H1 (cell line): ENCODE data around the gene LGALS4. TPM values are rescaled to one million over a fixed set of nuclear protein-coding genes. Genes with fewer than 3 reads are reported as not detected.
"Not testable (repeated sequence)": the region's sequence is repeated elsewhere in the genome, so short reads cannot be mapped to it uniquely, and the experiment has no call there.

Experiments
- CTCF ChIA-PET: fragments of 300-600 bp; sonication (Branson Sonifier 250); formaldehyde crosslinking; loops from one replicate; lab custom pipeline; 2021; ENCODE audit not compliant: partially characterized antibody; lab: Charles Lee
- POLR2A ChIA-PET: fragments of 300-600 bp; sonication (Branson Sonifier 250); formaldehyde crosslinking; loops from one replicate; lab custom pipeline; 2021; ENCODE audit warnings: inconsistent platforms; ENCODE audit not compliant: partially characterized antibody; lab: Charles Lee
- DNase-seq, 2 experiments: peaks; one replicate each; pipeline versions ENCODE4 v3.0.0 to v3.0.0-alpha.2; 2010 to 2022; ENCODE audit warnings: low spot score in 2 of 2, low read depth in 1 of 2, mixed read lengths in 1 of 2
- FAIRE-seq: peaks from 2 replicates; lab custom pipeline; 2011; peaks lifted over from hg19 to GRCh38; lab: Jason Lieb, UNC
- H2AFZ ChIP-seq: 2 replicates; pipeline ENCODE4 v1.8.1; 2012; ENCODE audit warnings: low read length, inconsistent platforms
- H2AK5ac ChIP-seq: 2 replicates; pipeline ENCODE4 v1.6.1; 2013; ENCODE audit warnings: low read depth, low read length
- H2BK120ac ChIP-seq: replicated peaks from 2 replicates; pipeline ENCODE3; 2013; ENCODE audit warnings: low read depth, low read length, inconsistent platforms
- H2BK12ac ChIP-seq: 2 replicates; pipeline ENCODE4 v1.6.1; 2013; ENCODE audit warnings: low read depth, low read length
- H2BK15ac ChIP-seq: 2 replicates; pipeline ENCODE4 v1.6.1; 2013; ENCODE audit warnings: low read length
- H2BK20ac ChIP-seq: 2 replicates; pipeline ENCODE4 v1.6.1; 2013; ENCODE audit warnings: low read length
- H2BK5ac ChIP-seq: 2 replicates; pipeline ENCODE4 v1.6.1; 2013; ENCODE audit warnings: low read depth, low read length
- H3K14ac ChIP-seq: 2 replicates; pipeline ENCODE4 v1.6.1; 2013; ENCODE audit warnings: inconsistent platforms; ENCODE audit not compliant: insufficient read length
- H3K18ac ChIP-seq: 2 replicates; pipeline ENCODE4 v1.6.1; 2013; ENCODE audit warnings: low read length; ENCODE audit errors: extremely low read depth
- H3K23ac ChIP-seq: 2 replicates; pipeline ENCODE4 v1.6.1; 2013; ENCODE audit warnings: inconsistent platforms; ENCODE audit not compliant: insufficient read length
- H3K23me2 ChIP-seq: 2 replicates; pipeline ENCODE4 v1.6.1; 2013; ENCODE audit warnings: low read depth, low read length
- H3K27ac ChIP-seq: 2 replicates; pipeline ENCODE4 v1.6.1; 2011; ENCODE audit warnings: low read depth, low read length, inconsistent platforms
- H3K27me3 ChIP-seq, 4 experiments: replicated peaks in 1 of 4; 1 replicate in 1 of 4; 2 replicates in 3 of 4; pipeline versions ENCODE4 v1.6.1 to v1.8.1; 2011 to 2013; ENCODE audit warnings: low read length in 3 of 4, mild to moderate bottlenecking in 3 of 4, inconsistent platforms in 2 of 4, mixed read lengths in 2 of 4, moderate library complexity in 1 of 4; ENCODE audit not compliant: control insufficient read depth in 3 of 4, insufficient read depth in 3 of 4; ENCODE audit errors: extremely low read depth in 1 of 4
- H3K36me3 ChIP-seq, 4 experiments: 2 replicates each; pipeline versions ENCODE4 v1.6.1 to v1.8.1; 2011 to 2013; ENCODE audit warnings: mild to moderate bottlenecking in 4 of 4, low read length in 3 of 4, moderate library complexity in 2 of 4, control low read depth in 1 of 4, inconsistent platforms in 1 of 4; ENCODE audit not compliant: insufficient read depth in 4 of 4, control insufficient read depth in 2 of 4
- H3K4ac ChIP-seq: replicated peaks from 2 replicates; pipeline ENCODE3; 2013; ENCODE audit warnings: low read length, low read depth, mixed read lengths, inconsistent platforms; ENCODE audit not compliant: insufficient read length
- H3K4me1 ChIP-seq, 4 experiments: replicated peaks in 1 of 4; 1 replicate in 1 of 4; 2 replicates in 3 of 4; pipeline versions ENCODE4 v1.6.1 to v1.8.1; 2011 to 2013; ENCODE audit warnings: low read length in 3 of 4, inconsistent platforms in 2 of 4, mixed read lengths in 1 of 4; ENCODE audit not compliant: insufficient read depth in 4 of 4, control insufficient read depth in 3 of 4
- H3K4me2 ChIP-seq, 2 experiments: 2 replicates each; pipeline versions ENCODE4 v1.6.1 to v1.8.1; 2011 to 2013; ENCODE audit warnings: low read depth in 2 of 2, low read length in 2 of 2, control low read depth in 1 of 2, inconsistent platforms in 1 of 2, mild to moderate bottlenecking in 1 of 2; ENCODE audit not compliant: insufficient read depth in 1 of 2
- H3K4me3 ChIP-seq, 4 experiments: fragments of 200-600, 300-600 bp in 1 of 4; sonication (generic), shearing (Covaris generic), sonication (Bioruptor Twin) in 1 of 4; 2 replicates each; pipeline versions ENCODE4 v1.5.1 to v1.8.1; 2011 to 2016; ENCODE audit warnings: low read length in 4 of 4, low read depth in 3 of 4, control low read depth in 2 of 4, inconsistent platforms in 2 of 4, mild to moderate bottlenecking in 2 of 4, mixed read lengths in 1 of 4, moderate library complexity in 1 of 4; ENCODE audit not compliant: insufficient read depth in 2 of 4; ENCODE audit errors: extremely low read depth in 1 of 4
- H3K56ac ChIP-seq: replicated peaks from 2 replicates; pipeline ENCODE3; 2013; ENCODE audit warnings: low read depth, mild to moderate bottlenecking, mixed read lengths, low read length, inconsistent platforms; ENCODE audit not compliant: insufficient read length
- H3K79me1 ChIP-seq: 2 replicates; pipeline ENCODE4 v1.6.1; 2013; ENCODE audit warnings: low read depth, low read length, control low read depth
- H3K79me2 ChIP-seq, 2 experiments: 2 replicates each; pipeline versions ENCODE4 v1.6.1 to v1.8.1; 2012 to 2013; ENCODE audit warnings: low read length in 2 of 2, mild to moderate bottlenecking in 2 of 2, inconsistent platforms in 1 of 2; ENCODE audit not compliant: insufficient read depth in 2 of 2, control insufficient read depth in 1 of 2
- H3K9ac ChIP-seq, 4 experiments: replicated peaks in 1 of 4; 1 replicate in 1 of 4; 2 replicates in 3 of 4; pipeline versions ENCODE4 v1.6.1 to v1.8.1; 2011 to 2013; ENCODE audit warnings: low read depth in 3 of 4, low read length in 3 of 4, control low read depth in 2 of 4, mild to moderate bottlenecking in 2 of 4, moderate library complexity in 2 of 4, inconsistent platforms in 1 of 4; ENCODE audit errors: extremely low read depth in 1 of 4
- H3K9me3 ChIP-seq, 2 experiments: 2 replicates each; pipeline versions ENCODE4 v1.6.1 to v1.8.1; 2012 to 2013; ENCODE audit warnings: mild to moderate bottlenecking in 2 of 2, moderate library complexity in 2 of 2, control low read depth in 1 of 2, inconsistent platforms in 1 of 2, low read depth in 1 of 2, low read length in 1 of 2, mixed read lengths in 1 of 2; ENCODE audit not compliant: insufficient read depth in 2 of 2
- H4K20me1 ChIP-seq, 2 experiments: replicated peaks in 1 of 2; 2 replicates each; pipeline versions ENCODE3 to v1.8.1; 2011 to 2013; ENCODE audit warnings: inconsistent platforms in 2 of 2, low read length in 2 of 2, mild to moderate bottlenecking in 1 of 2; ENCODE audit not compliant: insufficient read depth in 2 of 2, control insufficient read depth in 1 of 2
- H4K5ac ChIP-seq: 2 replicates; pipeline ENCODE4 v1.6.1; 2013; ENCODE audit warnings: low read length, low read depth, mixed read lengths, inconsistent platforms; ENCODE audit not compliant: insufficient read length
- H4K8ac ChIP-seq: 2 replicates; pipeline ENCODE4 v1.8.0; 2013; ENCODE audit warnings: mild to moderate bottlenecking, moderate library complexity, low read length, inconsistent platforms; ENCODE audit not compliant: insufficient read depth; ENCODE audit errors: extremely low read depth
- H4K91ac ChIP-seq: replicated peaks from 2 replicates; pipeline ENCODE3; 2013; ENCODE audit warnings: low read length, mixed read lengths, inconsistent platforms; ENCODE audit not compliant: insufficient read length
- WGBS, 2 experiments: shearing (Covaris generic) in 1 of 2; methylation state at CpG; one replicate each; pipeline versions ENCODE4 v1.1.6 to v1.1.7; 2013 to 2015; ENCODE audit warnings: low lambda C conversion rate in 2 of 2, mixed read lengths in 2 of 2, inconsistent platforms in 1 of 2, low coverage in 1 of 2, missing lambda C conversion rate in 1 of 2; ENCODE audit not compliant: insufficient replicate concordance in 2 of 2, insufficient coverage in 1 of 2, insufficient read length in 1 of 2; ENCODE audit errors: extremely low coverage in 1 of 2, missing lambda C conversion rate in 1 of 2; 5-methylcytosine and 5-hydroxymethylcytosine counted together
- polyA plus RNA-seq, 7 experiments: library from polyadenylated mRNA; depleted of rRNA in 3 of 7; stranded (reverse) in 5 of 7; unstranded in 2 of 7; fragments of >200 nt in 5 of 7; fragments of 200-250 nt in 2 of 7; gene quantifications; 1 replicate in 5 of 7; 2 replicates in 1 of 7; 4 replicates in 1 of 7; pipeline versions ENCODE4 v1.2.1 to v1.2.3, GENCODE V29; 2011 to 2013; ENCODE audit warnings: missing spikeins in 2 of 7, mixed read lengths in 2 of 7
- total RNA-seq: library from RNA; stranded (reverse); fragmentation: NEBNext Ultra II Directional; extraction: Animal tissue kit (Norgen Biotek cat#: 25700); gene quantifications from 2 replicates; pipeline ENCODE4 v1.2.1, GENCODE V29; 2021

The LGALS4 gene
- total and polyA plus RNA-seq, 2 of the 8 experiments (the other 6 are each of a cell fraction or from before 2014, with no cell fraction given) = 0.32 to 0.37 TPM

GRCh38 chr19:38829203-38829602 is 16.5 kb upstream of the LGALS4 start:
- H3K27ac ChIP-seq, H3K79me2 ChIP-seq, H2BK120ac ChIP-seq, H2BK15ac ChIP-seq, H3K27me3 ChIP-seq, H3K56ac ChIP-seq, H3K4ac ChIP-seq, H4K91ac ChIP-seq, H3K4me3 ChIP-seq, H3K4me2 ChIP-seq, H2BK20ac ChIP-seq, H2AK5ac ChIP-seq, FAIRE-seq, H3K23ac ChIP-seq, H3K14ac ChIP-seq, H3K9ac ChIP-seq, H4K20me1 ChIP-seq, H2AFZ ChIP-seq, H2BK5ac ChIP-seq, H3K79me1 ChIP-seq, DNase-seq, H3K9me3 ChIP-seq, H4K5ac ChIP-seq, H3K4me1 ChIP-seq, H2BK12ac ChIP-seq, H3K18ac ChIP-seq, H4K8ac ChIP-seq, H3K23me2 ChIP-seq: not testable (repeated sequence)
- peaks cover 0 to 26% (median 5%) of the 10 kb centered on the region in 4 experiments; a peak in 3 of 8 replicates for H3K36me3 ChIP-seq
- WGBS, 2 experiments = 96% methylated on average over 7 of the region's 7 CpGs; no CpG with 5 or more reads in 1 of the 2 experiments
- ChIA-PET CTCF (interaction anchor here (1.0 to 1.4 kb wide), 2 partner anchors 13 to 60 kb away, joined by 3 to 4 read pairs; no protein-coding TSS in a partner anchor), POLR2A (interaction anchor here (0.8 to 14.2 kb wide), 4 partner anchors 10 to 40 kb away, joined by 3 to 376 read pairs (median 5); partner anchors contain the start of gene HNRNPL)
